SK-N-SH (cell line): Measurements from ENCODE around the gene ACSF3. TPM values are rescaled to one million over a fixed set of nuclear protein-coding genes. Genes with fewer than 3 reads are reported as not detected.

ENCODE experiments used
- CTCF ChIA-PET: fragments of 300-600, 350-600 bp; formaldehyde crosslinking; extraction: SDS; loops from one replicate; lab custom pipeline; 2021; lab: Yijun Ruan, JAX
- POLR2A ChIA-PET: fragments of 350-600 bp; sonication (Branson Sonifier 250); formaldehyde crosslinking; extraction: SDS; loops from one replicate; lab custom pipeline; 2020; ENCODE audit warnings: antibody characterized with exemption, inconsistent platforms; lab: Yijun Ruan, JAX
- DNase-seq: peaks from one replicate; pipeline ENCODE4 v3.0.0; 2012
- H2AFZ ChIP-seq: fragments of 200-600 bp; sonication (generic); 2 replicates; pipeline ENCODE4 v1.8.1; 2016; ENCODE audit warnings: antibody characterized with exemption, mild to moderate bottlenecking, low read depth
- H3F3A ChIP-seq: fragments of 200-600 bp; sonication (generic); replicated peaks from 2 replicates; pipeline ENCODE3; 2016; ENCODE audit warnings: antibody characterized with exemption, mild to moderate bottlenecking; ENCODE audit not compliant: insufficient read depth
- H3K27ac ChIP-seq, 2 experiments: fragments of 200-500 bp in 1 of 2; fragments of 200-600 bp in 1 of 2; sonication (Bioruptor generic) in 1 of 2; sonication (generic), shearing (Covaris generic) in 1 of 2; 2 replicates each; pipeline versions ENCODE4 v1.5.1 to v1.6.1; 2014 to 2016; ENCODE audit warnings: low read depth in 2 of 2, inconsistent platforms in 1 of 2, low read length in 1 of 2, mild to moderate bottlenecking in 1 of 2, mixed read lengths in 1 of 2
- H3K27me3 ChIP-seq: fragments of 200-600 bp; sonication (generic), shearing (Covaris generic); 2 replicates; pipeline ENCODE4 v1.6.1; 2016; ENCODE audit warnings: mixed run types; ENCODE audit not compliant: insufficient read depth
- H3K36me3 ChIP-seq, 2 experiments: fragments of 200-500 bp in 1 of 2; fragments of 200-600 bp in 1 of 2; sonication (Bioruptor generic) in 1 of 2; sonication (generic) in 1 of 2; replicated peaks in 1 of 2; 2 replicates each; pipeline versions ENCODE3 to v1.5.1; 2014 to 2016; ENCODE audit warnings: low read length in 1 of 2, mild to moderate bottlenecking in 1 of 2; ENCODE audit not compliant: insufficient read depth in 2 of 2, control insufficient read depth in 1 of 2
- H3K4me1 ChIP-seq, 2 experiments: fragments of 200-500 bp in 1 of 2; fragments of 200-600 bp in 1 of 2; sonication (Bioruptor generic) in 1 of 2; sonication (generic), shearing (Covaris generic) in 1 of 2; 2 replicates each; pipeline versions ENCODE4 v1.5.1 to v1.6.1; 2014 to 2016; ENCODE audit warnings: low read depth in 1 of 2, low read length in 1 of 2, mixed run types in 1 of 2; ENCODE audit not compliant: insufficient read depth in 2 of 2, control insufficient read depth in 1 of 2
- H3K4me2 ChIP-seq: fragments of 200-600 bp; sonication (generic), shearing (Covaris generic); 2 replicates; pipeline ENCODE4 v1.6.1; 2017; ENCODE audit warnings: mixed run types
- H3K4me3 ChIP-seq, 2 experiments: fragments of 200-500 bp in 1 of 2; fragments of 200-600 bp in 1 of 2; sonication (Bioruptor generic) in 1 of 2; sonication (generic), shearing (Covaris generic) in 1 of 2; 2 replicates each; pipeline versions ENCODE4 v1.5.1 to v1.8.1; 2014 to 2016; ENCODE audit warnings: low read depth in 2 of 2, inconsistent platforms in 1 of 2, low read length in 1 of 2, mild to moderate bottlenecking in 1 of 2, mixed read lengths in 1 of 2, moderate library complexity in 1 of 2
- H3K79me2 ChIP-seq: fragments of 200-600 bp; sonication (generic); 2 replicates; pipeline ENCODE4 v1.8.1; 2017; ENCODE audit warnings: mild to moderate bottlenecking; ENCODE audit not compliant: insufficient read depth
- H3K9ac ChIP-seq: fragments of 200-600 bp; sonication (generic); 2 replicates; pipeline ENCODE4 v1.6.1; 2017; ENCODE audit warnings: mixed run types
- H3K9me2 ChIP-seq: fragments of 200-600 bp; sonication (generic); 2 replicates; pipeline ENCODE4 v1.6.1; 2017; ENCODE audit warnings: mixed run types
- H3K9me3 ChIP-seq: fragments of 200-600 bp; sonication (generic); 2 replicates; pipeline ENCODE4 v1.6.1; 2017; ENCODE audit warnings: mixed run types, mild to moderate bottlenecking, moderate library complexity
- H4K20me1 ChIP-seq: fragments of 200-600 bp; sonication (generic); 2 replicates; pipeline ENCODE4 v1.6.1; 2017; ENCODE audit warnings: mild to moderate bottlenecking, mixed run types; ENCODE audit not compliant: insufficient read depth
- EP300 ChIP-seq, 2 experiments: IDR thresholded peaks; 2 replicates each; pipeline versions ENCODE4 v1.4.0 to v1.6.1; 2012; ENCODE audit warnings: borderline replicate concordance in 1 of 2, low read depth in 1 of 2, low read length in 1 of 2
- FOSL2 ChIP-seq: IDR thresholded peaks from 2 replicates; pipeline ENCODE4 v1.4.0; 2012; ENCODE audit warnings: low read depth, mild to moderate bottlenecking, moderate library complexity, borderline replicate concordance
- FOXJ3 ChIP-seq: sonication (generic); formaldehyde crosslinking; IDR thresholded peaks from 2 replicates; pipeline ENCODE4 v1.5.1; 2020; ENCODE audit warnings: mild to moderate bottlenecking, missing genetic modification reagents
- FOXM1 ChIP-seq: IDR thresholded peaks from 2 replicates; pipeline ENCODE4 v1.4.0; 2012; ENCODE audit warnings: low read depth, mild to moderate bottlenecking
- GABPA ChIP-seq: IDR thresholded peaks from 2 replicates; pipeline ENCODE4 v1.4.0; 2012; ENCODE audit warnings: low read depth, mild to moderate bottlenecking
- GATA2 ChIP-seq: sonication (generic); formaldehyde crosslinking; IDR thresholded peaks from 2 replicates; pipeline ENCODE4 v1.5.0; 2020; ENCODE audit warnings: mild to moderate bottlenecking, missing genetic modification reagents
- JUND ChIP-seq: IDR thresholded peaks from 2 replicates; pipeline ENCODE4 v1.4.0; 2012
- MEF2A ChIP-seq: IDR thresholded peaks from 2 replicates; pipeline ENCODE4 v1.4.0; 2012; ENCODE audit warnings: low read depth, borderline replicate concordance
- MXI1 ChIP-seq: IDR thresholded peaks from 2 replicates; pipeline ENCODE4 v1.6.1; 2012; ENCODE audit warnings: mild to moderate bottlenecking, low read depth, low read length, improper control_type of control experiment
- REST ChIP-seq: IDR thresholded peaks from 2 replicates; pipeline ENCODE4 v1.6.1; 2012; ENCODE audit warnings: mild to moderate bottlenecking, low read depth, low read length, moderate library complexity
- RXRA ChIP-seq: IDR thresholded peaks from 2 replicates; pipeline ENCODE4 v1.4.0; 2012; ENCODE audit warnings: low read depth, mild to moderate bottlenecking, borderline replicate concordance
- SMC3 ChIP-seq: IDR thresholded peaks from 2 replicates; pipeline ENCODE4 v1.6.1; 2012; ENCODE audit warnings: low read depth, low read length, improper control_type of control experiment
- TAF1 ChIP-seq: IDR thresholded peaks from 2 replicates; pipeline ENCODE4 v1.6.1; 2012; ENCODE audit warnings: low read depth, mild to moderate bottlenecking, low read length, moderate library complexity, borderline replicate concordance
- YY1 ChIP-seq: IDR thresholded peaks from 2 replicates; pipeline ENCODE4 v1.4.0; 2012; ENCODE audit warnings: low read depth, mild to moderate bottlenecking
- ZBTB33 ChIP-seq: IDR thresholded peaks from 2 replicates; pipeline ENCODE4 v1.4.0; 2012; ENCODE audit warnings: low read depth, borderline replicate concordance
- WGBS: methylation state at CpG from one replicate; pipeline ENCODE4 v1.1.6; 2017; ENCODE audit warnings: low lambda C conversion rate; 5-methylcytosine and 5-hydroxymethylcytosine counted together
- polyA plus RNA-seq, 3 experiments: library from polyadenylated mRNA; depleted of rRNA; stranded (reverse); fragments of >200 nt; gene quantifications; 2 replicates each; pipeline ENCODE4 v1.2.3, GENCODE V29; 2012
- TF ChIP-seq, protein P1 (sequence below): IDR thresholded peaks from 2 replicates; pipeline ENCODE4 v1.4.0; 2012; ENCODE audit warnings: low read depth, borderline replicate concordance
- TF ChIP-seq, protein P2 (sequence below): IDR thresholded peaks from 2 replicates; pipeline ENCODE4 v1.4.0; 2012; ENCODE audit warnings: low read depth
- TF ChIP-seq, protein P3 (sequence below): fragments of 200-600 bp; sonication (generic); IDR thresholded peaks from 2 replicates; pipeline ENCODE4 v1.6.1; 2017; ENCODE audit warnings: antibody characterized with exemption, mild to moderate bottlenecking, moderate library complexity

Gene ACSF3
- polyA plus RNA-seq, 1 of the 3 experiments (the other 2 are of a cell fraction): 18.8 TPM

- H3K9me2 ChIP-seq: no peaks in the 10 kb centered on the region
- no peaks in the 10 kb centered on the region for H4K20me1 ChIP-seq
- no peak overlapping the region for H2AFZ ChIP-seq
- H3F3A ChIP-seq: no peaks in the 10 kb centered on the region
- peaks cover 0 to 27% of the 10 kb centered on the region in 2 experiments; a peak in 1 of 4 replicates for H3K4me1 ChIP-seq
- no peak overlapping the region for H3K4me3 ChIP-seq
- CTCF ChIA-PET: interaction anchor here (1.4 to 4.2 kb wide), 3 partner anchors 10 to 112 kb away, joined by 5 to 29 read pairs (median 8); no protein-coding TSS in a partner anchor
- no peaks in the 10 kb centered on the region for H3K36me3 ChIP-seq
- H3K27ac ChIP-seq: no peak overlapping the region
- no peak for DNase-seq
- no peak for TF ChIP-seq MEF2A
- no peak overlapping the region for H3K9ac ChIP-seq
- no peaks in the 10 kb centered on the region for H3K9me3 ChIP-seq
- H3K79me2 ChIP-seq: no peaks in the 10 kb centered on the region
- no peak overlapping the region for H3K4me2 ChIP-seq
- peaks cover 14% of the 10 kb centered on the region; the same call in 1 of the 2 replicates for H3K27me3 ChIP-seq
- POLR2A ChIA-PET: no interaction called here
- WGBS: no CpG with 5 or more reads among the region's 15 CpGs
Observed at GRCh38 chr16:89055313-89055712, 38.3 kb upstream of the ACSF3 start.

GRCh38 chr16:89055894-89056555, 37.6 kb upstream of the ACSF3 start:
- peaks cover 0 to 25% of the 10 kb centered on the region in 2 experiments; a peak in 1 of 4 replicates for H3K4me1 ChIP-seq
- no peak overlapping the region for H2AFZ ChIP-seq
- no peak overlapping the region for H3K4me2 ChIP-seq
- no peaks in the 10 kb centered on the region for H4K20me1 ChIP-seq
- H3K27me3 ChIP-seq: peaks cover 14% of the 10 kb centered on the region; the same call in 1 of the 2 replicates
- H3K9me3 ChIP-seq: no peaks in the 10 kb centered on the region
- WGBS: 65% methylated on average over 10 of the region's 25 CpGs
- DNase-seq: no peak
- no peak overlapping the region for H3K4me3 ChIP-seq
- TF ChIP-seq, protein P1, sequence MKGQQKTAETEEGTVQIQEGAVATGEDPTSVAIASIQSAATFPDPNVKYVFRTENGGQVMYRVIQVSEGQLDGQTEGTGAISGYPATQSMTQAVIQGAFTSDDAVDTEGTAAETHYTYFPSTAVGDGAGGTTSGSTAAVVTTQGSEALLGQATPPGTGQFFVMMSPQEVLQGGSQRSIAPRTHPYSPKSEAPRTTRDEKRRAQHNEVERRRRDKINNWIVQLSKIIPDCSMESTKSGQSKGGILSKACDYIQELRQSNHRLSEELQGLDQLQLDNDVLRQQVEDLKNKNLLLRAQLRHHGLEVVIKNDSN: no peak
- TF ChIP-seq GATA2 (CRISPR knock-in tag): no peak
- TF ChIP-seq SMC3: no peak
- no peak for TF ChIP-seq MXI1
- no peak for TF ChIP-seq FOXJ3 (CRISPR knock-in tag)
- TF ChIP-seq TAF1: no peak
- TF ChIP-seq YY1: no peak
- TF ChIP-seq ZBTB33: no peak
- TF ChIP-seq REST: no peak
- TF ChIP-seq FOXM1: no peak
- TF ChIP-seq, protein P2, sequence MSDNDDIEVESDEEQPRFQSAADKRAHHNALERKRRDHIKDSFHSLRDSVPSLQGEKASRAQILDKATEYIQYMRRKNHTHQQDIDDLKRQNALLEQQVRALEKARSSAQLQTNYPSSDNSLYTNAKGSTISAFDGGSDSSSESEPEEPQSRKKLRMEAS: no peak
- TF ChIP-seq GABPA: no peak
- TF ChIP-seq, protein P3, sequence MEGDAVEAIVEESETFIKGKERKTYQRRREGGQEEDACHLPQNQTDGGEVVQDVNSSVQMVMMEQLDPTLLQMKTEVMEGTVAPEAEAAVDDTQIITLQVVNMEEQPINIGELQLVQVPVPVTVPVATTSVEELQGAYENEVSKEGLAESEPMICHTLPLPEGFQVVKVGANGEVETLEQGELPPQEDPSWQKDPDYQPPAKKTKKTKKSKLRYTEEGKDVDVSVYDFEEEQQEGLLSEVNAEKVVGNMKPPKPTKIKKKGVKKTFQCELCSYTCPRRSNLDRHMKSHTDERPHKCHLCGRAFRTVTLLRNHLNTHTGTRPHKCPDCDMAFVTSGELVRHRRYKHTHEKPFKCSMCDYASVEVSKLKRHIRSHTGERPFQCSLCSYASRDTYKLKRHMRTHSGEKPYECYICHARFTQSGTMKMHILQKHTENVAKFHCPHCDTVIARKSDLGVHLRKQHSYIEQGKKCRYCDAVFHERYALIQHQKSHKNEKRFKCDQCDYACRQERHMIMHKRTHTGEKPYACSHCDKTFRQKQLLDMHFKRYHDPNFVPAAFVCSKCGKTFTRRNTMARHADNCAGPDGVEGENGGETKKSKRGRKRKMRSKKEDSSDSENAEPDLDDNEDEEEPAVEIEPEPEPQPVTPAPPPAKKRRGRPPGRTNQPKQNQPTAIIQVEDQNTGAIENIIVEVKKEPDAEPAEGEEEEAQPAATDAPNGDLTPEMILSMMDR: no peak
- no peak for TF ChIP-seq RXRA
- no peak for TF ChIP-seq FOSL2
- TF ChIP-seq EP300 (IDR thresholded peaks at IDR 0.05; ENCODE audit: borderline replicate concordance in 1 of 2, low read depth in 1 of 2, low read length in 1 of 2): no peak
- no peak for TF ChIP-seq JUND
- TF ChIP-seq, all 33 proteins: peak for 0
- no peaks in the 10 kb centered on the region for H3K36me3 ChIP-seq
- ChIA-PET POLR2A (no interaction called here), CTCF (no interaction called here)
- no peaks in the 10 kb centered on the region for H3K9me2 ChIP-seq
- no peaks in the 10 kb centered on the region for H3K79me2 ChIP-seq
- H3K9ac ChIP-seq: no peak overlapping the region
- no peaks in the 10 kb centered on the region for H3F3A ChIP-seq
- no peak overlapping the region for H3K27ac ChIP-seq
